Measurements from ENCODE around the gene MFRP. TPM values are rescaled to one million over a fixed set of nuclear protein-coding genes. Genes with fewer than 3 reads are reported as not detected.

MFRP gene
- total RNA-seq, 2 experiments from 2014 or later, result not detected

DNA sequence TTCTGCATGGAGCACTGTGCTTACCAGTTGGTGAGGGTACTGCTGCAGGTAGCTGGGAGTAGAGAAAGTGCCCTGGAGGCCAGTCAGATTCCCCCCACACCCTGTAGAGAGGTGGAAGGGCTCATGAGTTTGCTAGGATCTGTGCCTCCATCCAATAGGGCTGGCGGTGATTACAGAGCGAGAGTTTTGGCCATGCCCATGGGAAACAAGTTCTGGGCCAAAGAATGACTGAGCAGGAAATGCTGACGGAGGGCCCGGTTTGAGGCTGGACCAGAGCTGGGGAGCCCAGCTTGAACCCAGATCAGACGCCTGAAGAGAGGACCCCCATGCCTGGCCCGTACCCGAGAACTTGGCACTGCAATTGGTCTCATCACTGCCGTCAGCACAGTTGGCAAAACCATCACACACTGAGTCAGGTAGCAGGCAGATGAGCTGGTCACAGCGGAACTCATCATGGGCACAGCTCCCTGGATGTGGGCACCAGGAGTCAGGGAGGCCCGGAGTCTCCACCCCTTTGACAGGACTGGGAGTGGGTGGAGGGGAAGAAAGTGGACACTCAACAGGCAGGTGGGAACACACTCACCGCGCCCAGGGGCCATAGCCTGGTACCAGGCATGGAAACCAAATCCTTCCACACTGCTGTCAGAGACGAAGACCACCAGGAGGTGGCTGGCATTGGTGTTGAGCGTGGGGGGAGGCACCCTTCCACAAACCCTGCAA is 2.1 kb downstream of the MFRP start:
- Mint-ChIP-seq H3K27me3 (peaks cover 23% of the 10 kb centered on the region), H3K36me3 (ENCODE audit: low read depth) (peaks cover under 1% of the 10 kb centered on the region), H3K27ac (no peak overlapping the region), H3K4me3 (no peak overlapping the region), H3K4me1 (ENCODE audit: low read depth) (peaks cover 8% of the 10 kb centered on the region), H3K9me3 (no peaks in the 10 kb centered on the region)
- ATAC-seq (no peak), DNase-seq (no peak)
- ChIA-PET CTCF (interaction anchor here (0.8 to 4.9 kb wide), 6 partner anchors 12 to 130 kb away, joined by 3 to 37 read pairs (median 4); no protein-coding TSS in a partner anchor), POLR2A (no interaction called here)
- TF ChIP-seq, protein P1, sequence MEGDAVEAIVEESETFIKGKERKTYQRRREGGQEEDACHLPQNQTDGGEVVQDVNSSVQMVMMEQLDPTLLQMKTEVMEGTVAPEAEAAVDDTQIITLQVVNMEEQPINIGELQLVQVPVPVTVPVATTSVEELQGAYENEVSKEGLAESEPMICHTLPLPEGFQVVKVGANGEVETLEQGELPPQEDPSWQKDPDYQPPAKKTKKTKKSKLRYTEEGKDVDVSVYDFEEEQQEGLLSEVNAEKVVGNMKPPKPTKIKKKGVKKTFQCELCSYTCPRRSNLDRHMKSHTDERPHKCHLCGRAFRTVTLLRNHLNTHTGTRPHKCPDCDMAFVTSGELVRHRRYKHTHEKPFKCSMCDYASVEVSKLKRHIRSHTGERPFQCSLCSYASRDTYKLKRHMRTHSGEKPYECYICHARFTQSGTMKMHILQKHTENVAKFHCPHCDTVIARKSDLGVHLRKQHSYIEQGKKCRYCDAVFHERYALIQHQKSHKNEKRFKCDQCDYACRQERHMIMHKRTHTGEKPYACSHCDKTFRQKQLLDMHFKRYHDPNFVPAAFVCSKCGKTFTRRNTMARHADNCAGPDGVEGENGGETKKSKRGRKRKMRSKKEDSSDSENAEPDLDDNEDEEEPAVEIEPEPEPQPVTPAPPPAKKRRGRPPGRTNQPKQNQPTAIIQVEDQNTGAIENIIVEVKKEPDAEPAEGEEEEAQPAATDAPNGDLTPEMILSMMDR (IDR thresholded peaks at IDR 0.05), result no peak
- intact Hi-C loops (cut with micrococcal nuclease), result no loop called here

DNA sequence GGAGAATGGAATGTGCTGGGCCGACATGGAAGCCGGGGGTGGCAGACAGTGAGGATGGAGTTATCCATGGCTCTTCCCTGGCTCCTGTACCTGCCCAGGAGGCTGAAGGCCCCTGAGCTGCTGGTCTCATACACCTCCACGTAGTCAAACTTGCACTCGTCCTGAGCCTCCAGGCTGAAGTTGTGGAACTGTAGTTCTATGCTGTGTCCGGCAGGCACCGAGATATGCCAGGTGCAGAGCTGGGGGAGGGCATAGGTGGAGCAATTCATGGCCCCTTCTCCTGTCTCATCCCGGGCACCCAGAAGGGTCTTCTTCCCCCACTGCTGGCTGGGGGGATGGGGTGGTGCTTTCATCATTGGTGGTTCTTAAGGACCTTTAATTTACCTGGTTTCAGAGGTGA is 2.8 kb downstream of the MFRP start:
- ChIA-PET POLR2A (no interaction called here), CTCF (interaction anchor here (0.8 to 4.9 kb wide), 6 partner anchors 13 to 131 kb away, joined by 3 to 37 read pairs (median 5); partner anchors contain the start of gene USP2)
- intact Hi-C loops (cut with micrococcal nuclease), result no loop called here
- TF ChIP-seq, protein P1 (IDR thresholded peaks at IDR 0.05), result no peak
- Mint-ChIP-seq H3K36me3 (ENCODE audit: low read depth) (peaks cover 5% of the 10 kb centered on the region), H3K9me3 (no peaks in the 10 kb centered on the region), H3K27me3 (peaks cover 30% of the 10 kb centered on the region), H3K27ac (no peak overlapping the region), H3K4me1 (ENCODE audit: low read depth) (peaks cover 15% of the 10 kb centered on the region), H3K4me3 (no peak overlapping the region)
- ATAC-seq (no peak), DNase-seq (no peak)

DNA sequence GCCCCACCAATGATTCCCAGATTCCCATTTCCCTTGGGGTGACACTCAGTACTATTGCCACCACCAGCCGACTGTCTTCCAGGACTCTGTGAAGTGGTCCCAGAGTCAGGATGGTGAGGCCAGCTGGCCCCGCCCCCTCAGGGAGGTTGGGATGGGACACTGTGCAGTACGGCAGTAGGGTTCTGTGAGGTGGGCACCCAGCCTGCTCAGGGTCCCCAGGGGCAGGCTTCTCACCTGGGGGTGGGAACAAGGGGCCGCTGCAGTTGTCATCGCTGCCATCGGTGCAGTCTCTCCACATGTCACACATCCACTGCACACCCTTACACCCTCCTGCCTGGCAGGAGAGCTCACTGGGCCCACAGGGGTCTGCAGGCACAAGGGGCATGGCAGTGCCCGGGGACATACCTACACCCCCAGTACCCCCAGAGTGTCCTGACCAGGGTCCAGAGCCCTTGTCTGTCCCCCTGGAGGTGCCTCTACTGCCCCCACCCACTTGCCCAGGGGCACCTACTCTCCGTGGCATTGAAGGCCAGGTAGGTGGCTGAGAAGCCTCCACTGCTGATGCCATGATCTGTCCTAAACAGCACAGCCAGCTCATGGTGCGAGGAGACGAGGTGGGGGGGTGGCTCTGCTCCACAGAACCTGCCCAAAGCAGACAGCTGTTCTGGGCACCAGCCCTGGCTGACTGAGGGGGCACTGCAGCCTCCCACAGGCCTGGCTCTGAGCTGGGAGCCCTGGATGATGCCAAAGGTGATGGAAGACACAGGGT is 4.0 kb downstream of the MFRP start:
- ATAC-seq (no peak), DNase-seq (no peak)
- no peak overlapping the region for H3K4me3 Mint-ChIP-seq
- peaks cover 33% of the 10 kb centered on the region for H3K27me3 Mint-ChIP-seq
- peaks cover 21% of the 10 kb centered on the region for H3K4me1 Mint-ChIP-seq (ENCODE audit: low read depth)
- TF ChIP-seq, protein P1 (IDR thresholded peaks at IDR 0.05), result no peak
- ChIA-PET CTCF (interaction anchor here (1.6 to 3.2 kb wide), 3 partner anchors 14 to 39 kb away, joined by 6 to 30 read pairs (median 8); partner anchors contain the start of gene USP2), POLR2A (interaction anchor here (1.0 kb wide), 1 partner anchor 11 kb away, joined by 3 read pairs; no protein-coding TSS in a partner anchor)
- no peak overlapping the region for H3K27ac Mint-ChIP-seq
- no peaks in the 10 kb centered on the region for H3K9me3 Mint-ChIP-seq
- peaks cover 7% of the 10 kb centered on the region for H3K36me3 Mint-ChIP-seq (ENCODE audit: low read depth)
- intact Hi-C loops (cut with micrococcal nuclease), result no loop called here

DNA sequence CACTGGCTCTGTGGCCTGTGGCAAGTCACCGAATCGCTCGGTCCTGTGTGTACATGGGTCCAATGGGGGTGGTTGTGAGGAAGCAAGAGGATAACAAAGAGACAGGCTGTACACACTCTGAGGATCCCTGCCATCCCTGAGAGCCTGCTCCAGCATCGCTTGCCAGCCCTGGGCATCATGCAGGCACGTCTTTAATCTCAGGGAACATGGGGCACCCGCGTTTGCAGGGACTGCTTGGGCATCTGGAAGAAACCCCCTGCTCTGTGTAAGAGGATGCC is 4.5 kb downstream of the MFRP start:
- ATAC-seq (no peak), DNase-seq (no peak)
- TF ChIP-seq, protein P1 (IDR thresholded peaks at IDR 0.05), result no peak
- ChIA-PET POLR2A (no interaction called here), CTCF (interaction anchor here (1.3 to 3.2 kb wide), 2 partner anchors 15 to 21 kb away, joined by 3 to 30 read pairs; no protein-coding TSS in a partner anchor)
- intact Hi-C loops (cut with micrococcal nuclease), result no loop called here
- Mint-ChIP-seq H3K27ac (no peak overlapping the region), H3K9me3 (no peaks in the 10 kb centered on the region), H3K4me3 (no peak overlapping the region), H3K27me3 (peaks cover 31% of the 10 kb centered on the region), H3K36me3 (ENCODE audit: low read depth) (peaks cover 10% of the 10 kb centered on the region), H3K4me1 (ENCODE audit: low read depth) (peaks cover 27% of the 10 kb centered on the region)

Measured in activated CD8-positive, alpha-beta T cell treated with anti-CD3 and anti-CD28 coated beads for 36 hours (primary cell).